ENCODE measurements around the gene ATP8B4. TPM values are rescaled to one million over a fixed set of nuclear protein-coding genes. Genes with fewer than 3 reads are reported as not detected.

The ATP8B4 gene
- total RNA-seq, 4 donors from 2014 or later = 5.2 to 24.3 (median 7.6) TPM

DNA sequence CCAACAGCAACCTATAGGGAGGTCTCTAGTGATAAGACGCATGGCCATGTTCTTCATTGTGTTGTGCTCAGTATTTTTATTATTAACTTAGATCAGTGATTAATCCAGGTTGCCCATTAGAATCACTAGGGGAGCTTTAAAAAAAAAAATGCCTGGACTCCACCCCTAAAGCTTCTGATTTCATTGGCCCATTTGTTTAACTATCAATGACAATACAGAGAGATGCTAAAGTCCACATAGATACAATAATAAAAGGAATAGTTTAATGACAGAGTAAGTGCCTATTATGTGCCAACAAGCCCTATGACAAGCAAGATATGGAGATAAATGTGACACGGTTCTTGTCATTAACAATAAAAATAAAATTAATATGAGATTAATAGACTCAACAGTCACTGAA lies 55.8 kb downstream of the ATP8B4 start:
- intact Hi-C loops (cut with DNase I) = loop anchor here (10.0 kb wide), 1 partner anchor 82 kb away; no protein-coding TSS in a partner anchor
- no peak for TF ChIP-seq POLR2A (IDR thresholded peaks at IDR 0.05)
- TF ChIP-seq, protein P1, sequence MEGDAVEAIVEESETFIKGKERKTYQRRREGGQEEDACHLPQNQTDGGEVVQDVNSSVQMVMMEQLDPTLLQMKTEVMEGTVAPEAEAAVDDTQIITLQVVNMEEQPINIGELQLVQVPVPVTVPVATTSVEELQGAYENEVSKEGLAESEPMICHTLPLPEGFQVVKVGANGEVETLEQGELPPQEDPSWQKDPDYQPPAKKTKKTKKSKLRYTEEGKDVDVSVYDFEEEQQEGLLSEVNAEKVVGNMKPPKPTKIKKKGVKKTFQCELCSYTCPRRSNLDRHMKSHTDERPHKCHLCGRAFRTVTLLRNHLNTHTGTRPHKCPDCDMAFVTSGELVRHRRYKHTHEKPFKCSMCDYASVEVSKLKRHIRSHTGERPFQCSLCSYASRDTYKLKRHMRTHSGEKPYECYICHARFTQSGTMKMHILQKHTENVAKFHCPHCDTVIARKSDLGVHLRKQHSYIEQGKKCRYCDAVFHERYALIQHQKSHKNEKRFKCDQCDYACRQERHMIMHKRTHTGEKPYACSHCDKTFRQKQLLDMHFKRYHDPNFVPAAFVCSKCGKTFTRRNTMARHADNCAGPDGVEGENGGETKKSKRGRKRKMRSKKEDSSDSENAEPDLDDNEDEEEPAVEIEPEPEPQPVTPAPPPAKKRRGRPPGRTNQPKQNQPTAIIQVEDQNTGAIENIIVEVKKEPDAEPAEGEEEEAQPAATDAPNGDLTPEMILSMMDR (IDR thresholded peaks at IDR 0.05) = no peak
- DNase-seq = no peak
- WGBS, 2 donors = 91 to 93% methylated on average over 2 of the region's 2 CpGs
- Histone ChIP-seq H3K9me3 (no peaks in the 10 kb centered on the region), H3K27ac (no peak overlapping the region), H3K36me3 (no peaks in the 10 kb centered on the region), H3K4me1 (peaks cover 0 to 4% of the 10 kb centered on the region in 2 donors), H3K27me3 (no peaks in the 10 kb centered on the region), H3K4me3 (replicated peaks in 1 of 3) (no peak overlapping the region)

DNA sequence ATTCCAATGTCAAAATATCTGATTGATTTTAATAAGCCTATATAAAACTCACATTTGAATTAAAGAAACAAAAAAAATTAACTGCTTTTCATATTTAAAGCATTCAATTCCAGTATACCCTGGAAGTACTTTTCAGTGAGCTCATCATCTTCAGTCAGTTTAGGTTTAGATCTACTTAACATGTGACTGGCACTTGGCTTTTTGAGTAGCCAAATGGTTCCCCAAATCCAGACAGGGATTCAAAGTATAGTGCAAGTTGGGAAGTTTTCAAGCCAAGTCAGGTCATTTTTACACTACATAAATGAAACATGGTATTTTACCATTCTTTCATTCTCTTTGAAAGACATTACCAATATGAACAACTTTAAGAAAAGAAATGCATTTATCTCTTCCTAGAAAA lies 57.5 kb downstream of the ATP8B4 start:
- TF ChIP-seq, protein P1 (IDR thresholded peaks at IDR 0.05) = no peak
- no peak for TF ChIP-seq POLR2A (IDR thresholded peaks at IDR 0.05)
- intact Hi-C loops (cut with DNase I) = loop anchor here (10.0 kb wide), 1 partner anchor 83 kb away; no protein-coding TSS in a partner anchor
- no peak overlapping the region for H3K4me3 ChIP-seq (replicated peaks in 1 of 3)
- DNase-seq = no peak
- H3K4me1 ChIP-seq = peaks cover 0 to 7% of the 10 kb centered on the region in 2 donors
- H3K27me3 ChIP-seq = no peaks in the 10 kb centered on the region
- H3K27ac ChIP-seq = no peak overlapping the region
- no peaks in the 10 kb centered on the region for H3K36me3 ChIP-seq
- H3K9me3 ChIP-seq = no peaks in the 10 kb centered on the region

DNA sequence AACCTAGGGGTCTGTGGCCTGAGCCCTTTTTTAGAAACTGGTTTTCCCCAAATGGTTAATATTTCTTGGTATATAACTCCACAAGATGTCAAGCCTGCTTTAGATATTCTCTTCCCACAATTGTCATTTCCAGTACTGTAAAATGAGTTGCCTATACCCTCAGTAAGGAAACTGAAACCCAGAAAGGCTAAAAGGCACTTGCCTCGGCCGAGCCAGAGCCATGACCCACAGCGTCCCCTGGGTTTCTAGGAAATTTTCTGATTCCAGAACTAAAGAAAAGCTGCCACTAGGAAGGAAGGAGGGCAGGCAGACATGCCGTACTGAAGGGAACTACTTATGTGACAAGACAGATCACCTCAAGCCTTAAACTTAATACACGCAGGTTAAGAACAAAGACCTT lies 59.1 kb downstream of the ATP8B4 start:
- Histone ChIP-seq H3K9me3 (no peaks in the 10 kb centered on the region), H3K4me3 (replicated peaks in 1 of 3) (no peak overlapping the region), H3K27ac (no peak overlapping the region), H3K36me3 (no peaks in the 10 kb centered on the region), H3K27me3 (no peaks in the 10 kb centered on the region), H3K4me1 (peaks cover 0 to 7% of the 10 kb centered on the region in 2 donors)
- intact Hi-C loops (cut with DNase I) = loop anchor here (10.0 kb wide), 1 partner anchor 85 kb away; no protein-coding TSS in a partner anchor
- no peak for DNase-seq
- TF ChIP-seq, protein P1 (IDR thresholded peaks at IDR 0.05) = no peak
- no peak for TF ChIP-seq POLR2A (IDR thresholded peaks at IDR 0.05)
- WGBS, 2 donors = 66 to 74% methylated on average over 5 of the region's 5 CpGs

DNA sequence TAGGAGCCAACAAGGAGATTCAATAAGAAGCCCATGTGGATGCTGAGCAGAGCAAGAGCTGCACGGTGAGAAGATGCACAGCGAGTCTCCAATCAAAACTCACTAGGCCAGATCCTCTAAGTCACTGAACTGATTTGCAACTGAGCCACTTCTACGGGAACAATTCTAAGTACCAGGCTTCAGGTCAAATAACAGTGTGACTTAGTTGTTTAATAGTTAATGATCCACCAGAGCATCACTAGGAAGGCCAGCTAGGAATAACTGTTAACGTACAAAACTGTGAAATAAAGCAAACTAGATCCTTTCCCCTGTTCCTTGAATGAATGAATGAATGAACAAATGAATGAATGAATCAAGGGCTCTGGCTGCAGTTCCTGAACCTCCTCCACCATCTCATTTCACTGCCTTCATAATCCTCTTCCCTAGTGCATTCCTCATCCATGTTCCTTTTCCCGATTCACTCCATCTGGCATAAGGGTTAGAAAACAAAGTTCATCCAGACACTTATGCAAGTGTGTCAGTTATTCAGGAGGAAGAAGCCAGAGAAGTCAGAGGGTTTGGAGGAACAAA lies 59.7 kb downstream of the ATP8B4 start:
- no peak for TF ChIP-seq POLR2A (IDR thresholded peaks at IDR 0.05)
- TF ChIP-seq, protein P1 (IDR thresholded peaks at IDR 0.05) = no peak
- no peak overlapping the region for H3K4me3 ChIP-seq (replicated peaks in 1 of 3)
- H3K27ac ChIP-seq = no peak overlapping the region
- DNase-seq = no peak
- peaks cover 0 to 7% of the 10 kb centered on the region in 2 donors for H3K4me1 ChIP-seq
- intact Hi-C loops (cut with DNase I) = no loop called here
- H3K9me3 ChIP-seq = no peaks in the 10 kb centered on the region
- no peaks in the 10 kb centered on the region for H3K27me3 ChIP-seq
- no peaks in the 10 kb centered on the region for H3K36me3 ChIP-seq
- 86 to 87% methylated on average over 5 of the region's 5 CpGs for WGBS, 2 donors

DNA sequence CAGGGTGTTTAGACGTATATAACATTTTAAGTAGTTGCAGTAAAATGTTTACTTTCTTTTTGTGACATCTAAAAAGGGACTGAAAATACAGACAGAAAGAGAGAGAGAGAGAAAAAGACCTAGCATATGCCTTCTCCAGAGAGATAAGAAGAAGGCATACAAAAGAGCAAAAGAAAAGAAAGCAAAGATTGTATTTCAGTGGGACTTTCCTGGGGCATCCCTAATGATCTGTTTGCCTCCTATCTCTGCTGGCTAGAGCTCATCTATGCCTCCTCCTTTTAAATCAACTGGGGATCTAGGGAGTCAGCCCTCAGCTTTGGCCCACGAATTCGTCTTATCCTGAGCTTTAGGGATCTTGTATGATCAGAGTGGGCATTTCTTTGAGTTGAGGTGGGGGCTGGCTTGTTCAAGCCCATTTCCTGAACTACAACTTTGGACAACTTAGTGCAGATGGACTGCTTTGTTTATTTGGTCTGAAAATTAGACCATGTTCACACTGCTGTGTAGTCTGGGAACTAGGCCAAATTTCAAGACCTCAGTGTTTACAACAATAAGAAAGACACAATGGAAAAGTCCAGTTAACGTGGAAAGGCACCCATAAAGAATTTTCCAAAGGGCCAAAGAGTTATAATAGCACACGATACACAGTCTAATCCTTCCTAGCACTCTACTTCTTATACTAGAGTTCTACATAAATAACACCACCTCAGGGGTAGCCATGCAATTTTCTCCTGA lies 61.0 kb downstream of the ATP8B4 start:
- no peaks in the 10 kb centered on the region for H3K9me3 ChIP-seq
- no peak for DNase-seq
- no peak overlapping the region for H3K4me3 ChIP-seq (replicated peaks in 1 of 3)
- no peak for TF ChIP-seq POLR2A (IDR thresholded peaks at IDR 0.05)
- TF ChIP-seq, protein P1 (IDR thresholded peaks at IDR 0.05) = no peak
- H3K4me1 ChIP-seq = peaks cover 0 to 7% of the 10 kb centered on the region in 2 donors
- intact Hi-C loops (cut with DNase I) = no loop called here
- H3K27me3 ChIP-seq = no peaks in the 10 kb centered on the region
- 30 to 33% methylated on average over 5 of the region's 5 CpGs for WGBS, 2 donors
- peak overlapping the region in 1 of 3 donors; percentile 21 for H3K27ac ChIP-seq
- H3K36me3 ChIP-seq = no peaks in the 10 kb centered on the region

Data from thyroid gland (tissue), 4 donors.